ENCODE data around the gene HSD17B1.
A peak's percentile ranks its signal among the peaks of the same experiment; 100 is the strongest.
"Not testable (repeated sequence)": the region's sequence is repeated elsewhere in the genome, so short reads cannot be mapped to it uniquely, and the experiment has no call there.

The HSD17B1 gene

DNA sequence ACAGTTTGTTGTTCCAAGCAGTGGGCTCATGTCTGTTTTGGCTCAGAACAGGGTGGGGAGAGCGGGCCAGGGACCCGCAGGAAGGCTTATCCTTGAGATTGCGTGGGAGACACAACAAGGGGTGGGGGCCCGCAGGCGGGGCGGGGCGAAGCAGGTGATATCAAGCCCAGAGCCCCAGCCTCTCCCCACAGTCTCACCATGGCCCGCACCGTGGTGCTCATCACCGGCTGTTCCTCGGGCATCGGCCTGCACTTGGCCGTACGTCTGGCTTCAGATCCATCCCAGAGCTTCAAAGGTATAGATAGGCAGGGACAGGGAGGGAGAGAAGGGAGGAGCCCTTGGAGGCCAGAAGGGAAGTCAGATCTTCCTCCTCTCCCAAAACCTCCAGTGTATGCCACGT is at the start of gene HSD17B1:
HSD17B1 (plus strand) TSS at position 188 of the 400 bp plus-strand sequence; CDS start at position 199, 11 bp downstream.
- not testable (repeated sequence) for DNase-seq

DNA sequence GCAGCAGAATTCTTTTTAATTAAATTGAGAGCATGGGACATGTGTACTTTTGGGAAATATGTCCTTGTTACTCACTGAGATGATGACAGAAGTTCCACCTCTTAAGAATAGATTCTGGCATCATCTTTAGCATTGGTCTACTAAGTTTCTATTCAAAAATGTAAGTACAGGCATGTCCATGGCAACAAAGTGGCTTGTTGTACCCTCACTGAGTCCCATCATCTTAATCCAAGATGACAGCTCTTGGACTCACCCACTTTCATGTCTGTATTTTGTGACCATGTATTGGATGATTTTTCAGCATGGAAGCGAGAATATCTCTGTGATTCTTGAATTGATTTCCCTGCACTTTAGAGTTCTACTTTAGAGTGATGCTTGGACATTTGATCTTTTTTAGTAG is 49.8 kb upstream of the HSD17B1 start:
- DNase-seq = no peak

- no peak for DNase-seq
These were observed 45.1 kb upstream of the HSD17B1 start for GRCh38 chr17:42507671-42508070.

GRCh38 chr17:42508426-42509165 is 44.1 kb upstream of the HSD17B1 start:
- no peak for DNase-seq

DNA sequence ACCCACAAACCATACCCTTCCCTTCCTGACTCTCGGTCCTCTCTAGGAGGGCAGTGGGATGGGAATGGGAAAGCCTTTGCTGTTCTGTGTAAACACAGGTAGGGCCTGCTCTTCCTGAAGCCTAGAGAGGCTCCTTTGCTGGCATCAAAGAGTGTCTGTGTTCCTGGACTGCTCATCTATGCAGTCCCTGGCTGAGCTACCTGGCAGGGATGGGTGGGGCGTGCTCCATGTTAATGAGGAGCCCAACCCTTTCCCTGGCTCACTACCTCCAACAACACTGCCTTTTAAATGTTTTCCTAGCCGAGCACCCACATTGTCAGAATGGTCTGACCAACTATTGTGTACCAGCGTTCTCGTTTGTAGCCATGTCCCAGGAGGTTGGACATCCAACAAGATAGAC is 43.3 kb upstream of the HSD17B1 start:
- no peak for DNase-seq

DNA sequence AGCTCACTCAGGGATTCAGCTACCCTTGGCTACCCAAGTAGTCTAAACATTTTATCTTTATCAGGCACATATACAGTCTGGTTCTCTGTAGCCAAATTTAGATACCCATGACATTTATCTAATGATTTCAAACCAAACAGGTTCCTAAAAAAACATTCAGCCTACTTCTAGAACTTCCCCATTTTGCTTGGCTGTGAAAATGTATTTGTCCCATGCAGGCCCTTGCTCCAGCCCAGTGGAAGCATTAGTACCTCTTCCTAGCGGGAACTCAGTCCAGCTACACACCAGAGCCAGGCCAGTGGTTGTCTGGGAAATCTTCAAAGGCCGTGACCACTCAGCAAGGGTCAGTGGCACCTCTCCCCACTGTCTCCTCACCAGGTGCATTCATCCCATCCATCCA is 42.9 kb upstream of the HSD17B1 start:
- no peak for DNase-seq

DNA sequence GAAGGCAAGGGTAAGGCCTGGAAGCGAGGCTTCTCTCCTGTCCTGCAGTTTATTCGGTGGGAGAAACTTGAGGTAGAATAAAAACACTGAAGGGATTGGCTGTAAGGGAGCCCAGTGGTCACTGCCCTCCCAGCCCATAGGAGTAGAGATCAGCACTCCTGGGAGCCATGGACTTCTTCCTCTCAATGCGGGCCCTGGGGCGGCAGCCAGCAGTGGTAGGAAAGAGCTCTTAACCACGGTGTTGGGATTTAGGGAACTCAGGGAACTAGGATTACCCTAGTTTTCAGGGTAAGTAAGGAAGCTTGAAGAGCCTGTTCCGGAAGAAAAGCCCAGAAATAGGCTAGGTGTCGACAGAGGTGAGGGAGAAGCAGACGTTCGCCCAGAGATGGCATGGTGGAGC is 40.5 kb upstream of the HSD17B1 start:
- no peak for DNase-seq

GRCh38 chr17:42512733-42513251 is 39.9 kb upstream of the HSD17B1 start:
- DNase-seq = no peak

DNA sequence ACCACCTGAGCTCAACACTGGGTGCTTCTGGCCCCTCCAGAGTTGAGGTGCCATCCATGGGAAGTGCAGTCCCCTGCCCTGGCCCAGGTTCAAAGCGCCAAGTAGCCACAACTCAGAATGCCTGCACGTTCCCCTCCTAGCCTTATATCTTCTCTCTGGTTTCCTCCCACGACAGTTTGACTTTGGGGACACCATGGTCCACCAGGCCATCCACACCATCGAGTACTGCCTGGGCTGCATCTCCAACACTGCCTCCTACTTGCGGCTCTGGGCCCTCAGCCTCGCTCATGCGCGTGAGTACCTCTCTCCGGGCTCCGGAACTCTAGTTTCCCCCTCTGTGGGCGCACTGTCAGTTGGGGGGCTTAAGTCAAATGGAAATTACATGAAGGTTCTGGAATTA is 39.0 kb upstream of the HSD17B1 start:
- no peak for DNase-seq

- no peak for DNase-seq
These were observed 38.4 kb upstream of the HSD17B1 start for GRCh38 chr17:42514279-42514678.

DNA sequence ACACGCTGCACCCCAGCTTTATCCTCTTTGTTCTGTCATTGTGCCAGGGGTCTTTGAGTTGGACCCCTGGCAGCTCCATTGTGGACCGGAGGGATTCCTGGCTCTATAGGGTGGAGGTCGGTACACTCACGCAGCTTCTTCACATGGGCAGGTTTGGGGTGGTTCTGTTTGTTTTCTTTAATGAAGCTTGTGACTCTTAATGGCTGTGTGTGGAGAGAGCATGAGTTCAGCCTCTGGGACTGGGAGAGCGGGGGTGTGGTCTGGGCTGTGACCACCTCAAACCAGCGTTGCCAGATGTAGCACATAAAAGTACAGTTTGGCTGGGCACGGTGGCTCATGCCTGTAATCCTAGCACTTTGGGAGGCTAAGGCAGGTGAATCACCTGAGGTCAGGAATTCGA is 37.9 kb upstream of the HSD17B1 start:
- DNase-seq = no peak

GRCh38 chr17:42517516-42517915 is 35.2 kb upstream of the HSD17B1 start:
- DNase-seq = peak; percentile 83

GRCh38 chr17:42518046-42518754 is 34.5 kb upstream of the HSD17B1 start:
- peak; percentile 33 to 40 for DNase-seq

- no peak for DNase-seq
These were observed 33.8 kb upstream of the HSD17B1 start for GRCh38 chr17:42518755-42519545.

DNA sequence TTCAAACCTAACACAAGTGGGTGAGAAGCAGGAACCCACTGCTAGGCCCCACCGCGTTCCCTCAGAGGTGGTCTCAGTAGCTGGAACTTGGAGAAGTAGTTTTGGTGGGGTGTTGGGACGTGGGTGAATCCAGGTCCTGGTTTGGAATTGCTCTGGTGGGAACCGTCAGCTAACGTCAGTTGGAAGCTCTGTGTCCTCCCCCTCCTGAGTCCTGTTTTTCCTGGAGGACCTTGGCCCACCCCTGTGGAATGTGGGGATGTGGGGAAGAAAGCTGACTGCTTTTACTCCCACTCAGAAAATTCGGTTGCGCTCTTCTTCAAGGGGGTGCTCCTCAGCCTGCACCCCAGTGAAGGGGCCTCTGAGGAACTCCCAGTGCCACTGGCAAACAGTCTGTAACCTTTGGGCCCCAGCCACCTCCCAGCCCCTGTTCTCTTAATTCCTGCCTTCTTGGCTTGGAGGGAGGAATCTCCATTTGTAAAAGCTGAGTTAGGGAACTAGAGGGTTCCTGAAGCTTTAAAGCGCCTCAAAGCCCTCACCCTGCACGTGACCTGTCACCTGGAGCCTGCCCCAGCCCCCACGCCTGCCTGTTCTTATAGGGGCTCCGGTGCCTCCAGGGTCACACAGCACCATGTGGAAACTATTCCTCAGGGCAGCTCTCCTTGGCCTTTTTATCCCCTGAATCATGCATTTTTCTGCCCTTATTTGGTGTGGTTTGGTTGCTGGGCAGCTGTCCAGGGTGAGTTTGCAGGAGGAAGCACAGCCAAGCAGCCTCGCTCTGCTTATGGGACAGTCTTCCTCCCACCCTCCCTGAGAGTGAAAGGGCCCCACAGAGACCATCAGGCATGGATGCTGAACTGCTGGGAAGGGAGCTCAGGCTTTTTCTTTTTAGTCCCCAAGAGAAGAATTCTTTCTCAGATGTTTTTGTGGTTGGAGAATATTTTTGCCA is 32.9 kb upstream of the HSD17B1 start:
- peak; percentile 58 to 61 for DNase-seq

GRCh38 chr17:42520540-42520951 is 32.2 kb upstream of the HSD17B1 start:
- peak in 1 of 2 experiments; percentile 13 for DNase-seq

GRCh38 chr17:42521036-42521435 is 31.7 kb upstream of the HSD17B1 start:
- no peak for DNase-seq

- no peak for DNase-seq
These were observed 31.0 kb upstream of the HSD17B1 start for GRCh38 chr17:42521666-42522262.

- no peak for DNase-seq
These were observed 30.4 kb upstream of the HSD17B1 start for GRCh38 chr17:42522263-42522790.

GRCh38 chr17:42522798-42523278 is 29.9 kb upstream of the HSD17B1 start:
- DNase-seq = no peak

GRCh38 chr17:42525221-42525620 is 27.5 kb upstream of the HSD17B1 start:
- DNase-seq = no peak

Data from AML-193 (cell line).